Stimulated activated CD4-positive, alpha-beta T cell treated with anti-CD3 and anti-CD28 coated beads, Interleukin-2, amount 100 ng/mL, for 4 hours (primary cell): Measurements from ENCODE around the gene ZBTB8B.

ENCODE experiments used
- DNase-seq: peaks from one replicate; pipeline ENCODE4 v3.0.0-alpha.2; 2020; ENCODE audit warnings: low read depth

Gene ZBTB8B

GRCh38 chr1:32508761-32509160, 43.9 kb downstream of the ZBTB8B start:
- DNase-seq: no peak

GRCh38 chr1:32509939-32510338, 45.1 kb downstream of the ZBTB8B start:
- no peak for DNase-seq
